Caki2 (cell line): ENCODE results near the gene WNT2. TPM values are rescaled to one million over a fixed set of nuclear protein-coding genes. Genes with fewer than 3 reads are reported as not detected.

Source experiments
- DNase-seq: peaks from one replicate; pipeline ENCODE4 v3.0.0-alpha.2; 2015; ENCODE audit warnings: low read depth
- in situ Hi-C: cut with HindIII; loops from 2 replicates; pipeline ENCODE4 v1.10.0; 2016; ENCODE audit warnings: low sequenced_read_pairs, low pct_unique_long_range_greater_than_20kb, mixed read lengths
- total RNA-seq: library from RNA; depleted of rRNA; stranded (reverse); fragments of >200 nt; shearing (Covaris generic); gene quantifications from 2 replicates; pipeline ENCODE4 v1.2.3, GENCODE V29; 2014; ENCODE audit warnings: low replicate concordance; rRNA removed

The WNT2 gene
- not detected in 2 replicates for total RNA-seq

DNA sequence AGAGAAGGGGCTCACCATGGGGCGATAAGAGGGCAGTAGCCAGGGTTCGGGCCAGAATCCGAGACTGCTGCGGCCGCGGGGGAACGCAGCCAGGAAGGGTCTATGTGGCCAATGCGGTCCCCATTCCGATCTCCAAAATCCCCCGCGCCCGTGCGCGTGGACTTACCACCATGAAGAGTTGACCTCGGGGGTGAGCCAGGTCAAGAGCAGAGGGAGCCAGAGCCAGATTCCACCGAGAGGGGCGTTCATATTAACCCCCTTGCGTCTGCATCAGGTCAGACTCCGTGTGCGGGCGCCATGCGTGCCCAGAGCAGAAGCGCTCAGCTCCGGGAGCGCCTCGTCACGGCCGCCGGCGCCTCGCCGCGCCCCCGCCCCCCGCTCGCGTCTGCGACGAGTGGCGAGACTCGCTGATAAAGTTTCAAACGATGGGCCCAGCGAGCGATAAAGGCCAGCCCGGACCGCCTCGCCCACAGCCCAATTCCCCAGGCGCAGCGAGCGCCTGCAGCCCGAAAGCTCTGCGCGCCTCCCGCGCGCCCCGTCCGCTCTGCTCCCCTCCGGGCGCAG lies at the start of gene WNT2:
Gene WNT2 (minus strand): TSS at position 318 of the 564 bp plus-strand sequence. CDS start 69 bp downstream, at position 249.
- in situ Hi-C loops = no loop called here
- DNase-seq = no peak

DNA sequence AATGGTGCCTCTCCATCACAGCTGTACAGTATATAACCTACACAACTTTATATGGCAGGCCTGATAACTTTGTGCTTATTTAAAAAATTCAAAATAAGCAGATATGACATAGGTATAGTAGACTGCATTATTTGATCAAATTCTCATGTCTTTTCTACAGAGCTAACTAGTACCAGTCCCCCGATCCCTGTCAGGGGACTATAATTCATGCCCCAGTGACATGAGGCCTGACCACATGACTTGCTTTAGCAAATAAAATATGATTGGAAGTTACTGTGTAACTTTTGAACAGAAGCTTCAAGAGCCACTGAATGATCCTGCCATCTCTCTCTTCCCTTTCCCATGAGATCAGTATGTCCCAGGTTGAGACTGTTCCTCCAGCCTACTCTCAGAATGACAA lies 49.2 kb upstream of the WNT2 start:
- in situ Hi-C loops = no loop called here
- no peak for DNase-seq

DNA sequence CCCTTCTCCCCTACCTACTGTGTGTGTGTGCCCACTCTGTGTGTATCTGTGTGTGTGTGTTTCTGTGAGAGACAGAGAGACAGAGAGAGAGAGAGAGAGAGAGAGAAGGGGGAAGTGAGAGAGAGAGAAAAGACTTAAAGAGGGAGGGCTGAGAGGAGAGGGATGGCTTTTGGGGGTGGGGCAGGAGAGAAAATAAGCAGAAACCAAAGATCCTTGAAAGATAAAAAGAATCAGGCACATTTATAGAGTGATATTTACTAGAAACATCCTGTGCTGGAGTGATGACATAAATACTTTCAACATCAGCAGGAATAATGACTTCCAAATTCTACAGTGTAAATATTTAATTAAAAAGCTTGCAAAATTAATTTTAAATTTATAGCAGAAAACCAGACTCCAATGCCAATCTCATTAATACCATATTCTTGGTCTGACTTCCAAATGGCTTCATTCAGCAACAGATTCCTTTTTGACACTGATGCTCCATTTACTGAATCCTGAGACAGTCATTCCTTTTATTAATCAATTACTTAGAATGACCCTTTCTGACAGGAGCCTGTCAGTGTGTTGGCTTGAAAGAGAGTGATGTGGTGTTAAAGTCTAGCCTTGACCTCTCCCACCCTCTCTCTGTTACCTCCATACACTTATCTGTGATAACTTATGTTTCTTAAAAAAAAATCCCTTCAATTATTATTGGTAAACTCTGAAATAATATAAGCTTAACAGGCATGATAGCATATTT lies 41.7 kb upstream of the WNT2 start:
- in situ Hi-C loops = no loop called here
- DNase-seq = no peak

DNA sequence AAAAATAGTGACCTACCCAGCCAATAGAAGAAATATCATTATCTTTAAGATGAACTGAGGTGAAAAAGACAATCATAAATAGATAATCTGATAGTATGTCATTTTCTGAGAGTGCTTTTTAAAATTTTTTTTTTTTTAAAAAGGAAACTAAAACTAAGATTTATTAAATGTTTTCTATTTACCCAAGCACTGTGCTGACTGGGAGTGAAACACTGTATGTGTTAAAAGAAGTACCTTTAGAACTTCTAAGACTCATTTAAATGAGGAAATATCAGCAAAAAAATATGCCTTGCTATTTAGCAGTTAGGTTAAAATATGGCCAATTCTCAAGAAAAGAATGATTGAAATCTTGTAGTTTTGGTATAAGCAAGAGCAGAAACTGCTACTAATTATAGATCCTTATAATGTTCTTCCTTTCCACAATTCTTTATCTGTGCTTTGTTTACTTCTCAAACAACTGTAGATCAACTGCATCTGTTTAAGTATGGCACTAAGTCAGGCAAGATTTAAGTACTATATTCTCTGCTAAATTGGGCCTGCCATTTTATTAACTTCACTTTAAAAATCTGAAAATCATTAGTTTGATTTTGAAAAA lies 39.5 kb upstream of the WNT2 start:
- no peak for DNase-seq
- in situ Hi-C loops = no loop called here

DNA sequence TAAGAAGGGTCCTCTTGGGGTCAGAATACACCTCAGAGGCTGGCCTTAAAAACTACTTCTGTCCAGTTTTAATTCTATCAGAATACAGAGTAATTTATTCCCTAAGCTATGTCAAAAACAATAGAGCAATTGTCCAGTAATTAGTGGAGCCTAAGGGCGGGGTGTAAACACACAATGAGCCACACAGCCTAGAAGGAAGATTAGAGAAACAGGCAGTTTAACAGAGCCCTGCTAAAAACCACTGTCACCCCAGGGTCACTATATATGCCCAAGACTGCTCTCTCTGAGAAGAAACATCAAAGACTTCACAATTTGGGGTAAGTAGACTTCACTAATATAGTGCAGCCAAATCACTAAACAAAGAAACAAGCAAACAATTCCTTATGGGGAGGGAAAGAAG lies 27.2 kb upstream of the WNT2 start:
- no peak for DNase-seq
- in situ Hi-C loops = no loop called here

DNA sequence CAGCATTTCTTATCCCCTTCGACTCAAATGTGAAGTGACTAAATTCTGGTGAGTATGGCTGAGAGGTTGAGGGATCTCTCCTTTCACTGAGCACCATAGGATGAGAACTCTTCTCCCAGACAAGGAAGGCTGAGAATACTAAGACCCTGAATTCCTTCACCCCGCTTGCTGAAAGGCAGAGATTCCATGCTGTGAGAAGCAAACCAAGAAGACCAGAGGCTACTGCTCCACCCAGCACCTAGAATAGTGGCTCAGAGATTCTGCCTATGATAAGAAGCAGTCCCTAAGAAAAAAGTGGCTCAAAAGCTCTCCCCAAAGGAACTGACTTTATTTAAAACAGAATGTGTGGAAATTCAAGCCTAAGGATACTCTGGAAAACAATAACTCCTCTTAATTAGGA lies 26.7 kb upstream of the WNT2 start:
- in situ Hi-C loops = no loop called here
- no peak for DNase-seq

DNA sequence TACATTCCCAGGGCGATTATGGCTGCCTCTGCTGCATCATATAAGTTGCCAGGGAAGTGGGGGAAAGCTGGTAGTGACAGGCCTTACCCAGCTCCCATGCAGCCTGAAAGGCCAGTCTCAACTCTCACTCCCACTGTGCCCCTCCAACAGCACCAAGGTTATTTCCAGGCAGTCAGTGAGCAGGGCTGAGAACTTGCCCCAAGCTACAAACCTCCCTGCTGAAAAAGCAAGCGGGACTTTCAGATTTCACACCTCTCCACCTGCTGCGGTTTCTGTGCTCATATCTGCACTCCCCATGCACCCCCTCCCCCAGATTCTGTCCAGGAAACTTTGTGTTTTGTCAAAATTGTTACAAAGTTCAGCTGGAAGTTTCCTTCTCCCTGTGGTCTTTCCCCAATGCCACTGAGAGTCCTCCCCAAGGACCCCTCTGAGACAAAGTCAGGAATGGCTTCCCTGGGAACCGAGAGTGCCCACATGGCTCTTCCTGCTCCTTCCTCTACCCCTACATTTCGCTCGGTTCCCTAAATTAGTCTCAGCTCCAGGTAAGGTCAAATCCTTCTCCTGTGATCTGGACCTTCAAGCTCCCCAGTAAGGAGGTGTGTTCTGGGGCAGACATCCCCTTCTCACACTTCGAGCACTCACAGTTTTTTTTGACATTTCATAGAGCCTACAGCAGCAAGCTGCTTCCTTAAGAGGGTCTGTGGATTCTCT lies 25.3 kb upstream of the WNT2 start:
- in situ Hi-C loops = no loop called here
- DNase-seq = no peak

DNA sequence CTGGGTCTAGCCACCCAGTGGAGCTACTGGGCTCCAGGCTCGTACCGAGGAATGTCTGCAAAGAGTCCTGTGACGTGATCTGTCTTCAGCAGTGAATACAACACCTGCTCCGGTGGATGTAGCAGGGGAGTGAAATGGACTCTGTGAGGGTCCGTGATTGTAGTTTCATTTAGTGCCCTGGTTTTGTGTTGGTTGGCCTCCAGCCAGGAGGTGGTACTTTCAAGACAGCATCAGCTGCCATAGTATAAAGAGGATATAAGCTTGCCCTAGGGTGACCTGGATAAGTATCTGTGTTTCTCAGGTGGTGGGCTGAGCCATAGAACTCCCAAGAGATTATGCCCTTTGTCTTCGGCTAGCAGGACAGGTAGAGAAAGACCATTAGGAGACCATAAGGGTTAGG lies 24.6 kb upstream of the WNT2 start:
- no peak for DNase-seq
- in situ Hi-C loops = no loop called here

DNA sequence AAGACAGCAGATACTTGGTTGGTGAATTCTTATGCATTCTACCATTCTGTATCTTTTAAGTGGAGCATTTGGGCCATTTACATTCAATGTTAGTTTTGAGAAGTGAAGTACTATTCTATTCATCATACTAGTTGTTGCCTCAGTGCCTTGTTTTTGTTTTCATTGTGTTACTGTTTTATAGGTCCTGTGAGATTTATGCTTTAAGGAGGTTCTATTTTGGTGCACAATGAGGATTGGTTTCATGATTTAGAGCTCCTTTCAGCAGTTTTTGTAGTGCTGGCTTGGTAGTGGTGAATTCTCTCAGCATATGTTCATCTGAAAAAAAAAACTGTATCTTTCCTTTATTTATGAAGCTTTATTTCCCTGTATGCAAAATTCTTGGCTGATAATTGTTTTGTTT lies 23.3 kb upstream of the WNT2 start:
- DNase-seq = no peak
- in situ Hi-C loops = no loop called here

DNA sequence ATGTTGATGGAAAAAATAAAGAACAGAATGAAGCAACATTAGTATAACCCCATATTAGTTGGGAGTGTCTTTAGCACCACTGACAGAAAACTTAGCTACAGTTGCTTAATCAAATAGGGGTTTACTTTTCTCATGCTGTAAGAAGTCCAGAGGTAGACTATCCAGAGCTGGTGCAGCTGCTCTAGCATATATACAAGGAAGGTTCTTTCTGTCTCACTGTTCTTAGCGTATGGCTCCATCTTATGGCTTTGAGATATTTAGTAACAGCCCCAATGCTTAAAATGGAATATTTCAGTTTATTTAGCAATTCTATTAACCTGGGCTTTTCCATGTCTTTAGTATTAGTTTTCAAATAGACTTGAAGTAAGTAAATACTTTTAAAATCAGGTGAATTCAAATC lies 15.2 kb upstream of the WNT2 start:
- in situ Hi-C loops = no loop called here
- no peak for DNase-seq

DNA sequence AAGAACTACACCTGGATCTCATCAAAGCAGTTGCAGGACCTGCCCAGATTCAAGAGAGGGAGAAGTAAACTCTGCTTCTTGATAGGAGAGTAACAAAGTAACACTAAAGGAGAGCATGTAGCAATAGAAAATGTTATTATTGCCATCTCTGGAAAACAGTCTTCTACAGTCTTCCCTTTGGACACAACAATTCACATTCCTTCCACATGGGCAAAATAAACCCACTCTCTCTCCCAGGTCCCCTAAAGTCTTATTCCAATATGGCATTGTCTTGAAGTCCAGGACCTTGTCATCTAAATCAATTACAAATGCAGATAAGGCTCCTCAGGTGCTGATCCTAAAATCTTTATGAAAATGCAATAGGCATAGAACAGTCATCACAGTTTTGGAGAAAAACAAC lies 10.3 kb upstream of the WNT2 start:
- in situ Hi-C loops = no loop called here
- no peak for DNase-seq

DNA sequence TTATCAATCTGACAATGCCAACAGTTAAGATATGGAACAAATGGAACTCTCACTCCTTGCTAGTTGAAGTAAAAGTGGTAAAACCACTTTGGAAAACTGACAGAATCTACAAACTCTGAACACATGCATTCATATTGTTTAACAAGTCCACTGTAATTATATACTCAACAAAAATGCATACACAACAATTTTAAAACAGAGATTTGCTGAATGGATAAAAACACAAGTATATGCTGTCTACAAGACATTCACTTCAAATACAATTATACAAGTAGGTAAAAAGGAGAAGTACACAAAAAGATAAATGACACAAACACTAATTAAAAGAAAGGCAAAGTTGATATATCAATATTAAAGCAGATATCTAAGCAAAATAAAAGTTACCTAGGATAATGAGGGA lies 9.2 kb upstream of the WNT2 start:
- no peak for DNase-seq
- in situ Hi-C loops = no loop called here

DNA sequence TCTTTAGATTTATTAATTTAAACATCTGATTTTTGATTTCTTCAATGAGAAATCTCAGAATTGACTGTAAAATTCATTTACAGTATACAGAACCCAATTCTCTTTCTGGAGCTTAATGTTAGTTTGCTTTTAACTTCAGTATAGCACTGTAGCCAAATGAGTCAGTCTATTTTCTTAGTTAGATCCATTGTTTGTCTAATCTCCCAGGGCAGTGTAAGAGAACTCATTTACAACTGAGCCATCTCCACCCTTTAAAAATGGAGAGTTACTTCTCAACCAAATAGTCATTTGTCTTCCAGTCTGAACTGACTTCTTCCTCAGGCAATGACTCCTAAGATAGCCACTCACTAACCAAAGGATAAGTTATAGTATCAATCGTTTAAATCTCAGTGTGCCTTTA lies 3.0 kb upstream of the WNT2 start:
- DNase-seq = peak; percentile 45
- in situ Hi-C loops = no loop called here

DNA sequence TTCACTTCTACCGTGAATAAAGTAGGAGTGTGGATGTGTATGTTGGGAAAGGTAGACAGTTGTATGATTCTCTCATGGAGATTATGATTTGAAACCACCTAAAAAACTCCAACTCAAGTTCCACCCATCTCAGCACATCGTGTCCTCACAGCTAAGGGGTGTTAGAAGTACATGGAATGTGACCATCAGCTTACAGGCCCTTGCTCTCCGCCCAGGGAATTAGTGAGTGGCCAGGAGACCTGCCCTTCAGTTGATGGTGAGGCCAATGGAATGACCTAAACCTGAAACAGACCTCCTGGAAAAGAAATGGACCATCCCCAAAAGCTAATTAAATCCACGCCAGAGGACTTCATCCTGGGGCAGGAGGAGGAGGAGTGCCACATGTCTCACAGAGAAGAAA lies 2.1 kb upstream of the WNT2 start:
- DNase-seq = no peak
- in situ Hi-C loops = no loop called here

DNA sequence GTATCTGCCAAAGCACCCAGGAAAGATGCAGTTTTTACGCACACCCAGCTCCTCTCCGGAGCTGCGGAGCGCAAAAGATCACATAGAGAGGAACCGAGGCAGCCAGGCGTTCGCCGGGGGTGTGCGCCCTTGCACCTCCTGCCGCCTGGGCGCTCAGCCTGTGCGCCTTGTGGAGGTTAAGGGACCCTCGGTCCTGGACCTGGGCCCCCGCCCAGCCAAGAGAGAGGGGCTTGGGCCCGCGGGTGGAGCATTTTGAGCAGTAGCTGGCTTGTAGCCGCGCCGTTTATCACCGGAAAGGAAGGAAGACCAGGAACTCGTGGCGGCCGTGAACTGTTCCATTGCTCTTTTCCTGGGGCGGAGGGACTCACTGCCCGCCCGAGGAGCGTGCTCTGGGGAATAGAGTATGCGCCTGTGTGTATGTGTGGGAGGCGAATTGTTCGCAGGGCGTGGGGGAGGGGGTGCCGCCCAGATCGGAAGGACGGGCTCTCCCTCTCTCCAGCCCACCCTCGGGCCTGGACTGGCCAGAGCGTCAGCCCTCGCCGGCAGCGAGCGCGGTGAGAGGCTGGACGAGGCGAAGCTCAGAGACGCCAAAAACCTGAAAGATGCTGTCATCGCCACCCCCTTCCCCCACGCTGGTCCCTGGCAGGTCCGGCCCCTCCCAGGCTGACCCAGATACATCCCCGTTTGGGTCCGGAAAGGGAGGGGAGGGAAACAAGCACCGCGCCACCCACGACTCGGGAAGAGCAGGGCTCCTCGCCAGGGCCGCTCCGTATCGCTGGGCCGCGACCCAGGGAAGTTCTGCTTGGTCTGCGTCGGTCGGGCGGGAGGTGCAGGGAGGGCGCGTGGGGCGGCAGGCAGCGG lies 1.2 kb upstream of the WNT2 start:
- in situ Hi-C loops = no loop called here
- no peak for DNase-seq

DNA sequence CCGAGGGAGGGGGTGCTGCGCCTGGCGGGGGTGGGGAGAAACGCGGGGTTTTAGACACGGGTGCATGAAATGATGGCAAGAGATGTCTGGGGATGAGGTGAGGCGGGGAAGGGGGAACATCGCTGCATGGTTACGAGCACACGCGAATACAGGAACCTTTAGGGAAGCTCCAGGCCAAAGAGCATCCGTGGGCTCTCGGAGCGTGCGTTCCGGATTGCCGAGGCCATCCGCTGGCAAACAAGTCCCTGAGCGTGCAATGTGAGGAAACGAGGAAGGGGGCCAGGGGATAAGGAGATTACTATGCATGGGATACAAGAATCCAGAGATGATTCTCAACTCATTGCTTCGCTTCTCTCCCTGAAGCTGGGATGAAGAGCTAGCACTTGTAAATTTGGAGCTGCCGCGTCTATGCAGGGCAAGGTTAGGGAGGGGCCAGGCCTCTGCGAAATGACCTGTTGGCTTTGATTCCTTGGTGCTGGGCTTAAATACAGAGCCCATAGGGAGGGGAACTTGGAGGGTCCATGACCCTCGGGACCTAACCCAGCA lies 520 bp upstream of the WNT2 start:
- DNase-seq = no peak
- in situ Hi-C loops = no loop called here

DNA sequence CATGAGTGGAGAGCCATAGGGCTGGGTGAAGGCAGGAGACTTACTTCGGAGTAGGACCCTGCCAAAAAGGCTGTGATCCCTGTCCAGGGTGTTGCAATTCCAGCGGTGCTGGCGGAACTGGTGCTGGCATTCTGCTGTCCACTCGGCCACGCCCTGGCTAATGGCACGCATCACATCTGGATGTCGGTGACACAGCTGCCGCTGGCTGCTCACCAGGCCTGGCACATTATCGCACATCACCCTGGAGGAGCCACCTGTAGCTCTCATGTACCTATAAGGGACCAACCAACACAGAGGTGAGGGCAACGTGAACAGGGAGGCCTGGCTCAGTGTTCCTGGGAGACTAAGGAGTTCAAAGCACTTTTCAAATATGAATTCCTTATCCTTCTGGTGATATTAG lies 2.3 kb downstream of the WNT2 start:
- in situ Hi-C loops = no loop called here
- DNase-seq = no peak

DNA sequence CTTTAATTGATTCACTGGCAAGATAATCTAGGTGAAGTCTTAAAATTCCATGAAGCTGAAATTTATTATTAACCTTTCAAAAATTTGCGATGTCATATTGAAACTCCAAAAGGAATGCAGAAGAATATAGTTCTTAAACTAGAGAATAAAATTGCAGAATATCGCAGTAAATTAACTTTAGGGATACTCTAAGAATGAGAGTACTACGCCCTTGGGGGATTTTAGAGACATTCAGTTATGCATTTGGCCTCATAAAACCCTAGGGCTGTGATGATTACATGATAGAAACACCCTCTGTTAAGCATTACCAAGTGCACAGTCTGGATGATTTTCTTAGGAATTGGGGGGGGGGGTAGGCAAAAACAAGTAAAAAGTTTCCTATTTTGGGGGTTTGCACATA lies 3.7 kb downstream of the WNT2 start:
- in situ Hi-C loops = no loop called here
- DNase-seq = no peak
